Prostate gland (tissue), 2 donors: ENCODE results near the gene BRSK2. TPM values are rescaled to one million over a fixed set of nuclear protein-coding genes. Genes with fewer than 3 reads are reported as not detected.

ENCODE experiments used
- DNase-seq: peaks from one replicate; pipeline ENCODE4 v3.0.0-alpha.2; 2019; ENCODE audit warnings: low spot score
- H3K27ac ChIP-seq, 2 donors: fragments of 200-600 bp; sonication (generic); 2 replicates each; pipeline ENCODE4 v1.5.1; 2017 to 2019
- H3K27me3 ChIP-seq: fragments of 200-600 bp; sonication (generic); replicated peaks from 2 replicates; pipeline ENCODE4 v1.5.1; 2019; ENCODE audit not compliant: insufficient read depth
- H3K36me3 ChIP-seq, 2 donors: fragments of 200-600 bp; sonication (generic); 1 replicate in 1 of 2; 2 replicates in 1 of 2; pipeline versions ENCODE4 v1.5.1 to v1.8.1; 2017 to 2019
- H3K4me1 ChIP-seq: fragments of 200-600 bp; sonication (generic); replicated peaks from 2 replicates; pipeline ENCODE4 v1.5.1; 2019
- H3K4me3 ChIP-seq, 2 donors: fragments of 200-600 bp; sonication (generic); 2 replicates each; pipeline ENCODE4 v1.5.1; 2017 to 2019
- H3K9me3 ChIP-seq: fragments of 200-600 bp; sonication (generic); 2 replicates; pipeline ENCODE4 v1.5.1; 2017
- CTCF ChIP-seq, 4 experiments: fragments of 200-600 bp in 2 of 4; fragments of 450-650 bp in 2 of 4; sonication (generic) in 2 of 4; IDR thresholded peaks; 1 replicate in 3 of 4; 2 replicates in 1 of 4; pipeline ENCODE4 v1.5.1; 2016 to 2019; ENCODE audit warnings: antibody characterized with exemption in 4 of 4, mild to moderate bottlenecking in 2 of 4, moderate library complexity in 2 of 4
- POLR2A ChIP-seq: fragments of 450-650 bp; IDR thresholded peaks from one replicate; pipeline ENCODE4 v1.6.1; 2016; ENCODE audit warnings: antibody characterized with exemption, mild to moderate bottlenecking
- POLR2AphosphoS5 ChIP-seq: sonication (generic); formaldehyde crosslinking; IDR thresholded peaks from one replicate; pipeline ENCODE4 v1.6.1; 2017; ENCODE audit warnings: antibody characterized with exemption
- WGBS: methylation state at CpG from one replicate; pipeline ENCODE4 v1.1.5; 2018; 5-methylcytosine and 5-hydroxymethylcytosine counted together
- intact Hi-C: fragments of 100-400 bp; cut with DNase I; formaldehyde crosslinking; loops from one replicate; pipeline ENCODE4 v1.14.2; 2022
- total RNA-seq, 2 donors: library from RNA; depleted of rRNA; stranded (reverse); fragments of >200 nt; gene quantifications; one replicate each; pipeline ENCODE4 v1.1.0, GENCODE V29; 2016

The BRSK2 gene
- total RNA-seq, 2 donors from 2014 or later: 0.96 to 29.7 TPM

DNA sequence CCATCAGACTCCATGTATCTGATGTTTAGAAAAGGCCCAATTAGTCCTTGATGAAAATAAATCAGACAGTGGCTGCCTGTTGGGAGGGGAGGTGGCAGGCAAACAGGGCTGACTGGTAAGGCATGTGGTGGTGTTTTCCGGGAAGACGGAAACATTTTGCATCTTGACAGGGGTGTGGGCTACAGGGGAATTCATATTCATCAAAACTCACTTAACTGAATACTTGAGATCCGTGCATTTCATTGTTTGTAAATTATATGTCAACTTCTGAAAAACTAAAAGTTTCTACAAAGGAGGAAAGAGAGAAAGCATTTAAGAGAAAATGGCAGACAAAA is 107.0 kb downstream of the BRSK2 start:
- Histone ChIP-seq H3K4me1 (peaks cover 10% of the 10 kb centered on the region), H3K27ac (no peak overlapping the region), H3K27me3 (no peaks in the 10 kb centered on the region), H3K36me3 (no peaks in the 10 kb centered on the region), H3K9me3 (no peaks in the 10 kb centered on the region), H3K4me3 (no peak overlapping the region)
- no peak for TF ChIP-seq CTCF (IDR thresholded peaks at IDR 0.05)
- no peak for TF ChIP-seq POLR2A
- no peak for TF ChIP-seq POLR2AphosphoS5
- 72% methylated on average over 3 of the region's 3 CpGs for WGBS
- intact Hi-C loops: no loop called here
- DNase-seq: no peak

DNA sequence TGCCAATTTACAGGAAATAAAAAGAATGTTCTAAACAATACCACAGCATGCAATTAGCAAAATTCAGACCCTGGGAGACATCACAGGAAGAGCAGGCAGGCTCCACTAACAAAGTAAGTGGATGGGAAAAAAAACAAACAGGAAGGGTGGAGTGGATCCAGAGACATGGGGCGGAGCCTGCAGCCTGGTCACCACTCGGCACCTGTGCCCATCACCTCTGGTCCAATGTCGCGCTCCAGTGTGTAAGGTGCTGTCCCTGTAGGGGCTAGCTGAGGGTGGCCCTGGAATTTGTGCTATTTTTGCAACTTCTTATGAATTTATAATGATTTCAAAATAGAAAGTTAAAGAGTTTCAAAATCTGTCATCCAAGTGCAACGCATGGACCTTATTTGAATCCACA is 107.9 kb downstream of the BRSK2 start:
- Histone ChIP-seq H3K4me1 (peaks cover 14% of the 10 kb centered on the region), H3K9me3 (no peaks in the 10 kb centered on the region)

DNA sequence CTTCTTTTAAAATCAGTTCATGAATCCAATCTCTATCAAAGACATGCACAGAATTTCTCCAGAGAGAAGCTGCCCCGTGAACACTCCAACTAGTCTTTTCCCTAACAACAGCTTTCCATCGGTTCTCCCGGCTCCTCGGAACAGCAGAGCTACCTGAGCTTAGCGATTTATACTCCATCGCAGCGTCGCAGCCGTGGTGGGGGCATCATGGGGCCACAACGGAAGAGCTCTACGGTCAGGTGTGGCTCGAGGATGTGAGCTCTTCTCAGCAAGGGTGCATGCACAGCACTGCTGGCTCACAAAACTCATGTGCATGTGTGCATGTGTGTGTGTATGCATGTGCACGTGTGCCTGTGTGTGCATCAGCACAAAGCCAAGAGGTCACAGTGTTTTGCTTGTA is 108.5 kb downstream of the BRSK2 start:
- Histone ChIP-seq H3K9me3 (no peaks in the 10 kb centered on the region), H3K36me3 (no peaks in the 10 kb centered on the region), H3K27me3 (no peaks in the 10 kb centered on the region), H3K27ac (no peak overlapping the region), H3K4me1 (peaks cover 18% of the 10 kb centered on the region), H3K4me3 (no peak overlapping the region)
- no peak for TF ChIP-seq POLR2A
- no peak for TF ChIP-seq POLR2AphosphoS5
- TF ChIP-seq CTCF (IDR thresholded peaks at IDR 0.05): no peak
- 95% methylated on average over 13 of the region's 13 CpGs for WGBS
- DNase-seq: no peak
- intact Hi-C loops: no loop called here

More for the DNA sequence above, 107.9 kb downstream of the BRSK2 start:
- TF ChIP-seq POLR2AphosphoS5 (no peak), CTCF (IDR thresholded peaks at IDR 0.05) (no peak), POLR2A (no peak)
- no peak overlapping the region for H3K27ac ChIP-seq
- 93% methylated on average over 5 of the region's 5 CpGs for WGBS
- intact Hi-C loops: no loop called here
- no peaks in the 10 kb centered on the region for H3K36me3 ChIP-seq
- H3K27me3 ChIP-seq: no peaks in the 10 kb centered on the region
- no peak overlapping the region for H3K4me3 ChIP-seq
- DNase-seq: no peak

- TF ChIP-seq CTCF (IDR thresholded peaks at IDR 0.05) (no peak), POLR2A (no peak), POLR2AphosphoS5 (no peak)
- Histone ChIP-seq H3K4me3 (no peak overlapping the region), H3K27ac (no peak overlapping the region), H3K27me3 (no peaks in the 10 kb centered on the region), H3K36me3 (no peaks in the 10 kb centered on the region), H3K4me1 (peaks cover 29% of the 10 kb centered on the region), H3K9me3 (no peaks in the 10 kb centered on the region)
- WGBS: 84% methylated on average over 28 of the region's 28 CpGs
- no peak for DNase-seq
- intact Hi-C loops: no loop called here
These were observed 109.6 kb downstream of the BRSK2 start for GRCh38 chr11:1499261-1499890.

DNA sequence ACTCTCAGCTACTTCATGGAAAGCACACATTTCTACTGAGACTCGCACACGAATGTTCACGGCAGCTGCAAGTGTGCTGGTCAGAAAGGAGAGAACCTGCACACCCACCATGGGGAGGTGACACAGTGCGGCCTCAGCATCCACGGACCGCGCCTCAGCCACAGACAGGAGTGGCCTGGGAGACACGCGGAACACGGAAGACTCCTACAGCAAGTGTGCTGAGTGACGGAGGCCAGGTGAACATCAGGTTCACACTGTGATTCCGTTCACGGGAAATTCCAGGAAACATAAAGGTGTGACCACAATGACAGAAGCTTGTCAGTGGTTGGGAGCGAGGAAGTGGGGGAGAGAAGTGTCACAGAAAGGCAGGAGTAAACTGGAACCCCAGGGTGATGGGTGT is 110.2 kb downstream of the BRSK2 start:
- no peaks in the 10 kb centered on the region for H3K36me3 ChIP-seq
- no peaks in the 10 kb centered on the region for H3K27me3 ChIP-seq
- 75% methylated on average over 14 of the region's 14 CpGs for WGBS
- no peak overlapping the region for H3K4me3 ChIP-seq
- no peaks in the 10 kb centered on the region for H3K9me3 ChIP-seq
- no peak for DNase-seq
- H3K4me1 ChIP-seq: peaks cover 29% of the 10 kb centered on the region
- intact Hi-C loops: no loop called here
- TF ChIP-seq POLR2A (no peak), CTCF (IDR thresholded peaks at IDR 0.05) (no peak), POLR2AphosphoS5 (no peak)
- no peak overlapping the region for H3K27ac ChIP-seq
